ENCODE measurements around the gene PIEZO1. TPM values are rescaled to one million over a fixed set of nuclear protein-coding genes. Genes with fewer than 3 reads are reported as not detected.
A peak's percentile ranks its signal among the peaks of the same experiment; 100 is the strongest.

The PIEZO1 gene
- total and polyA plus RNA-seq, 9 of the 15 experiments (the other 6 are each of a cell fraction or from before 2014, with no cell fraction given), result 3.6 to 432 (median 131) TPM

DNA sequence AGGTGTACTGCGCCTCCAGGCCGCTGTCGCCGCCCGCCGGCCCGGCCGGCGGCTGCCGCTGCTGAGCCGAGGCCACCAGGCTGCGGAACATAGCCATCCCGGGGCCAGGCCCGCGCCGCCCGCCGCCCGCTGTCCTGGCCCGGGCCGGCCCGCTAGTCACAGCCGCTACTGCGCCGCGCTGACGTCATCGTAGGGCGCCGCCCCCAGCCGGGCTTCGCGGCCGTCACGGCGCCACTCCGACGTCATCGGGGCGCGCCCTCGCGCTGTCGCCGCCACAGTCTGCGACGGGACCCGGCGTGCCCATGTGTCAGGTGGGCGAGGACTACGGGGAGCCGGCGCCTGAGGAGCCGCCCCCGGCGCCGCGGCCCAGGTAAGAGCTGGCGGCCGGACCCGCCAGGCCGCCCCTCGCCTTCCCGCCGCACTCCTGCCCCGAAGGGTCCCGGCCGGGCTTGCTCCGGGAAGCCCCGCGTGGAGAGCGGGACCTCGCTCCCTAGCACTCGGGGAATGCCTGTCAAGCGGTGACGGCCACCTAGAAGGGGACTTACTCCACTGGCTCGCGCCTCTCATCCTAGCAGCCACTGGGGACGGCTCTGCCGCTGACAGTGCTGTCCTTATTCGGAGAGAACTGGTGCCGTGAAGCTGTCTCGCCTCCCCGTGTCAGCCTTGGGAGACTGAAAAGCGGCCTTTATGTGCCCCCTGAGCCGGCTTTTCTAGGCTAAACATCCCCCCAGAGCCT lies 78.6 kb downstream of the PIEZO1 start, which contains the start of the genes CTU2 and RNF166 (continued):
- TF ChIP-seq RREB1 (CRISPR knock-in tag; IDR thresholded peaks at IDR 0.05) (peak; percentile 84; the same call in 1 of the 2 replicates), ZC3H11A (IDR thresholded peaks at IDR 0.05; ENCODE audit: low read depth, low read length) (0 out of 2 replicates have a peak, but pooled peaks have one; percentile 64), NRF1 (conservative IDR thresholded peaks at IDR 0.05 in 1 of 2, IDR thresholded peaks at IDR 0.05 in 1 of 2) (peak in 1 of 2 experiments; percentile 56; a peak in 2 of 4 replicates), ZBTB1 (CRISPR knock-in tag; IDR thresholded peaks at IDR 0.05; ENCODE audit: borderline replicate concordance, low read depth) (0 out of 2 replicates have a peak, but pooled peaks have one; percentile 19), RBBP5 (IDR thresholded peaks at IDR 0.05; ENCODE audit: borderline replicate concordance, insufficient read depth, low read length, poor library complexity, severe bottlenecking) (peak; percentile 94), RFX5 (IDR thresholded peaks at IDR 0.05; ENCODE audit: low read depth, low read length) (peak; percentile 32; the same call in 1 of the 2 replicates), CREB3L1 (IDR thresholded peaks at IDR 0.05; ENCODE audit: borderline replicate concordance, low read depth) (peak; percentile 90)
